ENCODE measurements around the gene ST6GALNAC5.

DNA sequence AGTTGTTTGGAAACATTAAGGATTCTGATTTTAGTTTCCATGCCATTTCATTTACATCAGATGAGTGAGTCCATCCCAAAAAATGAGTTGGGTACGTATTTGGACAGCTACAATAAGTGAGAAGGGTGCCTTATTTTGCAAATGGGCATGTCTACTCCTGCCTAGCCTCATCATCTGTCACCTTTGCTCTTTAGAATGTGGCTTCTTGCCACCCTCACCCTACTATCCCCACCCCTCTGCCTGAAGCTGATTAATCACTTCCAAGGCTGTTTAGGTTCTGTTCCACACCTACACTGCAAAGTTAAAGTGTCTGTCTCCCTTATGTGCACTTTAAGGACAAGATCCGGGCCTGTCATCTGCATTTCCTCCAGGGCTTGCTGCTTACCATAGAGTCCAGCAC lies 61.2 kb downstream of the ST6GALNAC5 start:
- TF ChIP-seq MAX (IDR thresholded peaks at IDR 0.05): no peak
- no peak for TF ChIP-seq EP300 (IDR thresholded peaks at IDR 0.05; ENCODE audit: borderline replicate concordance)
- TF ChIP-seq CEBPB (IDR thresholded peaks at IDR 0.05): no peak
- TF ChIP-seq TAF1 (IDR thresholded peaks at IDR 0.05; ENCODE audit: low read depth): no peak
- TF ChIP-seq, protein P1, sequence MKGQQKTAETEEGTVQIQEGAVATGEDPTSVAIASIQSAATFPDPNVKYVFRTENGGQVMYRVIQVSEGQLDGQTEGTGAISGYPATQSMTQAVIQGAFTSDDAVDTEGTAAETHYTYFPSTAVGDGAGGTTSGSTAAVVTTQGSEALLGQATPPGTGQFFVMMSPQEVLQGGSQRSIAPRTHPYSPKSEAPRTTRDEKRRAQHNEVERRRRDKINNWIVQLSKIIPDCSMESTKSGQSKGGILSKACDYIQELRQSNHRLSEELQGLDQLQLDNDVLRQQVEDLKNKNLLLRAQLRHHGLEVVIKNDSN (IDR thresholded peaks at IDR 0.05): no peak
- TF ChIP-seq RAD21 (IDR thresholded peaks at IDR 0.05; ENCODE audit: low read depth): no peak
- TF ChIP-seq TCF12 (IDR thresholded peaks at IDR 0.05; ENCODE audit: low read depth): no peak
- TF ChIP-seq CREB1 (IDR thresholded peaks at IDR 0.05; ENCODE audit: low read depth): no peak

Data from Ishikawa (cell line).